ENCODE results near the gene ARL8A.
A peak's percentile ranks its signal among the peaks of the same experiment; 100 is the strongest.
"Not testable (repeated sequence)": the region's sequence is repeated elsewhere in the genome, so short reads cannot be mapped to it uniquely, and the experiment has no call there.

ARL8A gene

GRCh38 chr1:202144402-202145067, at the start of gene ARL8A:
Gene ARL8A, minus strand, starts transcription at chr1:202144737. Its CDS starts 165 bp downstream, at chr1:202144572.
- no peaks in the 10 kb centered on the region for H3K9me3 Mint-ChIP-seq (ENCODE audit: low read depth)
- H3K4me3 Mint-ChIP-seq, result peak within 1 kb of the TSS; percentile 97
- H3K36me3 Mint-ChIP-seq, result no peaks in the 10 kb centered on the region
- peak within 1 kb of the TSS; percentile 92 for H3K27ac Mint-ChIP-seq
- H3K4me1 Mint-ChIP-seq (ENCODE audit: low read depth), result peaks cover 33% of the 10 kb centered on the region
- no peaks in the 10 kb centered on the region for H3K27me3 Mint-ChIP-seq

GRCh38 chr1:202194328-202194648, 49.8 kb upstream of the ARL8A start:
- Mint-ChIP-seq H3K36me3 (no peaks in the 10 kb centered on the region), H3K9me3 (ENCODE audit: low read depth) (no peaks in the 10 kb centered on the region), H3K4me3 (no peak overlapping the region), H3K4me1 (ENCODE audit: low read depth) (peaks cover 18% of the 10 kb centered on the region), H3K27me3 (peaks cover 5% of the 10 kb centered on the region), H3K27ac (no peak overlapping the region)

- Mint-ChIP-seq H3K9me3 (ENCODE audit: low read depth) (no peaks in the 10 kb centered on the region), H3K4me3 (peak within 1 kb of the TSS; percentile 20), H3K27ac (no peak within 1 kb of the TSS), H3K4me1 (ENCODE audit: low read depth) (peaks cover 13% of the 10 kb centered on the region), H3K36me3 (no peaks in the 10 kb centered on the region), H3K27me3 (peaks cover 5% of the 10 kb centered on the region)
These were observed 49.2 kb upstream of the ARL8A start, which contains the start of gene LGR6 for GRCh38 chr1:202193614-202194327. Gene LGR6, plus strand, starts transcription at chr1:202193799. Its CDS starts 191 bp downstream, at chr1:202193990.

GRCh38 chr1:202192770-202193613, 48.5 kb upstream of the ARL8A start:
- H3K4me3 Mint-ChIP-seq, result peak overlapping the region; percentile 20
- H3K27me3 Mint-ChIP-seq, result peaks cover 5% of the 10 kb centered on the region
- no peaks in the 10 kb centered on the region for H3K36me3 Mint-ChIP-seq
- H3K4me1 Mint-ChIP-seq (ENCODE audit: low read depth), result peaks cover 6% of the 10 kb centered on the region
- H3K9me3 Mint-ChIP-seq (ENCODE audit: low read depth), result no peaks in the 10 kb centered on the region
- H3K27ac Mint-ChIP-seq, result no peak overlapping the region

DNA sequence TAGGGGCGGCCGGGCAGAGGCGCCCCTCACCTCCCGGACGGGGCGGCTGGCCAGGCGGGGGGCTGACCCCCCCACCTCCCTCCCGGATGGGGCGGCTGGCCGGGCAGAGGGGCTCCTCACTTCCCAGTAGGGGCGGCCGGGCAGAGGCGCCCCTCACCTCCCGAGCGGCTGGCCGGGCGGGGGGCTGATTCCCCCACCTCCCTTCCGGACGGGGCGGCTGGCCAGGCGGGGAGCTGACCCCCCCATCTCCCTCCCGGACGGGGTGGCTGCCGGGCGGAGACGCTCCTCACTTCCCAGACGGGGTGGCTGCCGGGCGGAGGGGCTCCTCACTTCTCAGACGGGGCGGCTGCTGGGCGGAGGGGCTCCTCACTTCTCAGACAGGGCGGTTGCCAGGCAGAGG, 46.9 kb upstream of the ARL8A start:
- not testable (repeated sequence) for H3K4me1 Mint-ChIP-seq (ENCODE audit: low read depth); H3K27ac Mint-ChIP-seq; H3K27me3 Mint-ChIP-seq; H3K4me3 Mint-ChIP-seq; H3K9me3 Mint-ChIP-seq (ENCODE audit: low read depth); H3K36me3 Mint-ChIP-seq

DNA sequence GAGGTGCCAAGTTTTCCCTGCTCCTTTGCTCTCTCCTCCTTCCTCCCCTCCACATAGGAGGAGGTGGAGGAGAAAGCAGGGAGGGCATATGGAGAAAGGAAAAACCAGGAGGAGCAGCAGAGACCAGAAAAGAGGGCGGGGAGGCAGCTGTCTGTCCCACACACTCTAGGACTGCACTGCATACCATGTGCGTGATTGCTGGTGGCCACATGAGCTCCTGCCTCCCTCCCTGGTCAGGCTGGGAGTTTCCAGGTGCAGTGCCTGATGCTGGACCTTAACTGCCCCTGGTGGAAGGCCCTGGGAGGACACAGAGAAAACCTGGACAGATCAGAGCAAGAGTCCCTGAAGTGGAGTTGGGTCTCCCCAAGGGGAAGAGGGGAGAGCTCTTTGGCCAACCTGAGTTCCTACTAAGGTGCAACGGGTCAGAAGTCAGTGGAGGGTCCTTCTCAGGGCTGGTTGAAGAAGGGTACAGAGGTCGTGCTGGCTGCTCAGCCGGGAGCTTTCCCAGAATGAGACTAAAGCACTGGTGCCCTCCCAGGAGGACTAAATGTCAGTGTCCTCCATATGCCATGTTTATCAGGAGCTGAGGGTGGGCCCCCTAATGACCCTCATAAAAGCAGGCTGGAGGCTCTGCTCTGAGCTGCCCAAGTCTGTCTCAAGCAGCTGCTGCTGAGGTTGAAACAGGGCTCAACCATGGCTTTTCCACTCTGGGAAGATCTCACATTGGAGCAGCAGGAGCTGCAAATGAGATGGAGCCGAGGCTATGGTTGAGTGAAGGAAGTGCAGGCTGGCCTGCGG, 45.6 kb upstream of the ARL8A start:
- H3K4me1 Mint-ChIP-seq (ENCODE audit: low read depth), result peaks cover 4% of the 10 kb centered on the region
- no peaks in the 10 kb centered on the region for H3K36me3 Mint-ChIP-seq
- no peaks in the 10 kb centered on the region for H3K9me3 Mint-ChIP-seq (ENCODE audit: low read depth)
- H3K27ac Mint-ChIP-seq, result no peak overlapping the region
- H3K27me3 Mint-ChIP-seq, result peaks cover 4% of the 10 kb centered on the region
- H3K4me3 Mint-ChIP-seq, result no peak overlapping the region

GRCh38 chr1:202189001-202189790, 44.7 kb upstream of the ARL8A start:
- no peak overlapping the region for H3K4me3 Mint-ChIP-seq
- H3K4me1 Mint-ChIP-seq (ENCODE audit: low read depth), result peaks cover 8% of the 10 kb centered on the region
- H3K9me3 Mint-ChIP-seq (ENCODE audit: low read depth), result no peaks in the 10 kb centered on the region
- H3K27ac Mint-ChIP-seq, result no peak overlapping the region
- H3K36me3 Mint-ChIP-seq, result no peaks in the 10 kb centered on the region
- peaks cover 4% of the 10 kb centered on the region for H3K27me3 Mint-ChIP-seq

DNA sequence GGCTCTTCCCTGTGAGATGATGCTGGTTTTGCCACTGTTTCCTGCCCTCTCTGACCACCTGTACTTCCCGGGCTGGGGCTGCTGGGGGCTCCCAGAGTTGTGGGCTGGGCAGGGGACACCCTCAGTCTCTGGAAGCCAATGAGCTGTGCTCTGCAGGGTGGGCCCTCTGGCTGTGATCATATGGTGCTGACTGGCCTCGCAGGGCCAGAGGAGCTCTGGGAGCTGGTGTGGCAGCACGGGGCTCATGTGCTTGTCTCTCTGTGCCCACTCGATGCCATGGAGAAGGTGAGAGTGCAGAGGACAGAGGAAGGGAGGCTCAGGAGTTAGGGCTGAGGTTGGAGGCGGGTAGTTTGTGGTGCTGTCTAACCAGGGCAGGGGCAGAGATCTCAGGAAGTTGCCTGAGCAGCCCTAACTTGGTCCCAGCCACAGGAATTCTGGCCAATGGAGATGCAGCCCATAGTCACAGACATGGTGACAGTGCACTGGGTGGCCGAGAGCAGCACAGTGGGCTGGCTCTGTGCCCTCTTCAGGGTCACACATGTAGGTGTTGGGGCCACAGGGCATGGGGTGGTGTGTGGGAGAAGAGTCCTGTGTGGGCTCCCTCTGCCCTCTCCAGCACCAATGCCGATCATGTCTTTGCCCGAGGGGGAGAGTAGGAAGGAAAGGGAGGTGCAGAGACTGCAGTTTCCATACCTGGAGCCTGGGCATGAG, 43.3 kb upstream of the ARL8A start:
- Mint-ChIP-seq H3K9me3 (ENCODE audit: low read depth) (no peaks in the 10 kb centered on the region), H3K4me3 (no peak overlapping the region), H3K36me3 (no peaks in the 10 kb centered on the region), H3K27me3 (peaks cover 2% of the 10 kb centered on the region), H3K4me1 (ENCODE audit: low read depth) (peaks cover 12% of the 10 kb centered on the region), H3K27ac (no peak overlapping the region)

DNA sequence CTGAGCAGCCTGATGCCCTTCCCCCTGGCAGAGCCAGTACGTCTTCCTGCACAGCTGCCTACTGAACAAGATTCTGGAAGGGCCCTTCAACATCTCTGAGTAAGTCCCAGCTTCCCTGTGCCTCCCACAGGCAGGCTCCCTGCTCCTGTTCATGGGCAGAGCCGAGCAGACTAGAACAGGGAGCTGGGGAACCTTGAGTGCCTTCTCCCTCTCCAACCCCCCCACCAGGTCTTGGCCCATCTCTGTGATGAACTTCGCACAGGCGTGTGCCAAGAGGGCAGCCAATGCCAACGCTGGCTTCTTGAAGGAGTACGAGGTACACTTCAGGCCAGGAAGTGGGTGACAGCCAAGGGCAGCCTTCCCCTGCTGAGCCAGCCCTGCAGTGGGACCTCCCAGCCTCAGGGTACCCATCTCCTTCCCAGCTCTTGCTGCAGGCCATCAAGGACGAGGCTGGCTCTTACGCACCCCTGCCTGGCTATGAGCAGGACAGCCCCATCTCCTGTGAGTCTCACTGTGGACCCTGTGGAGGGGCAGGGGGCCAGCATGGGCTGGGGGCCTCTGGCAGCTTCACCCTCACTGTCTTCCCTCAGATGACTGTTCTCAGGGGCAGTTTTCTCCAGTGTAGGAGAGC, 42.6 kb upstream of the ARL8A start:
- H3K27ac Mint-ChIP-seq, result no peak overlapping the region
- no peak overlapping the region for H3K4me3 Mint-ChIP-seq
- peaks cover 2% of the 10 kb centered on the region for H3K27me3 Mint-ChIP-seq
- H3K36me3 Mint-ChIP-seq, result no peaks in the 10 kb centered on the region
- peaks cover 12% of the 10 kb centered on the region for H3K4me1 Mint-ChIP-seq (ENCODE audit: low read depth)
- no peaks in the 10 kb centered on the region for H3K9me3 Mint-ChIP-seq (ENCODE audit: low read depth)

DNA sequence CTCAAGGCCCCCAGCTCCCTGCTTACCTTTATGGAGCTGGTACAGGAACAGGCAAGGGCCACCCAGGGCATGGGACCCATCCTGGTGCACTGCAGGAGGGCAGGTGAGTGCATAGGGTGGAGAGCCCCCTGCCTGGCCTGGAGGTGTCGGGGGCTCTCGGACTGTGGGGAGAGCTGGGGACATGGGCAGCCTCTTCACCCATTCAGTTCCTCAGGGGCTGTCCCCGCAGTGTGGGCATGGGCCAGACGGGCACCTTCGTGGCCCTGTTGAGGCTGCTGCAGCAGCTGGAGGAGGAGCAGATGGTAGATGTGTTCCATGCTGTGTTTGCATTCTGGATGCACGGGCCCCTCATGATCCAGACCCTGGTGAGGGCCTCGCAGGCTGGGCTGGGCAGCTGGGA, 41.8 kb upstream of the ARL8A start:
- peaks cover 12% of the 10 kb centered on the region for H3K4me1 Mint-ChIP-seq (ENCODE audit: low read depth)
- H3K36me3 Mint-ChIP-seq, result no peaks in the 10 kb centered on the region
- no peak overlapping the region for H3K27ac Mint-ChIP-seq
- no peaks in the 10 kb centered on the region for H3K9me3 Mint-ChIP-seq (ENCODE audit: low read depth)
- H3K4me3 Mint-ChIP-seq, result no peak overlapping the region
- H3K27me3 Mint-ChIP-seq, result peaks cover 2% of the 10 kb centered on the region

DNA sequence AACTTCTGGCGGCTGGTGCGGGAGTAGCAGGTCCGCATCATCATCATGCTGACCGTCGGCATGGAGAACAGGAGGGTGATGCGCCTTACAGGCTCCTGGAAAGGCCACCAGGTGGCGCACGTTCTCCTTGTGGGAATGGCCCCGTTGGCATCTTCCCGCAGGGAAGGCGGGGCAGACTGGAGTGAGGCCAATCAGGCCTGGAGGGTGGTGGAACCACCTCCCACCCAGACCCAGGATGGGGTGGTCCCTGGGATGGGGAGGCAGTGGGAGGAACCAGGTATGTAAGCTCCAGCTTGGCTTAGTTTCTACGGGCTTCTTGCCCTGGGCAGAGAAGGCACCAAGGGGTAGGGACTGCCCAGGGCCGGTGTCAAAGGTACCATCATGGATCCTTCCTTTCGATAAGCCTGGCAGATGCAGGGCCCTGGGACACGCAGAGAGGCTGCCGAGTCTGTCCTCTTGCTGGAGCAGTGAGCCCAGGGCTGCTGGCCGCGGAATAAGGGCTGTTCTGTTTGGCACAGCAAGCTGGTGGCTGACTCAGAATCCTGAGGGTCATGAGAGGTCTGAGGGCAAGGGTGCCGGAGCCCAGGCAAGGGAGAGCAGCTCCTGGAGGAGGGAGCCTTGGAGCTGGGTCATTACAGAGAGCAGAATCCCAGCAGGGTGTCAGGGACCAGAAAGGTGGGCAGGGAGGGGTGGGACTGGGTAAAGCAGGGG, 40.4 kb upstream of the ARL8A start:
- Mint-ChIP-seq H3K9me3 (ENCODE audit: low read depth) (no peaks in the 10 kb centered on the region), H3K27ac (no peak overlapping the region), H3K27me3 (peaks cover 2% of the 10 kb centered on the region), H3K36me3 (no peaks in the 10 kb centered on the region), H3K4me3 (no peak overlapping the region), H3K4me1 (ENCODE audit: low read depth) (peaks cover 12% of the 10 kb centered on the region)

- H3K36me3 Mint-ChIP-seq, result no peaks in the 10 kb centered on the region
- no peaks in the 10 kb centered on the region for H3K9me3 Mint-ChIP-seq (ENCODE audit: low read depth)
- no peak overlapping the region for H3K27ac Mint-ChIP-seq
- H3K4me1 Mint-ChIP-seq (ENCODE audit: low read depth), result peaks cover 12% of the 10 kb centered on the region
- no peak overlapping the region for H3K4me3 Mint-ChIP-seq
- H3K27me3 Mint-ChIP-seq, result peaks cover 2% of the 10 kb centered on the region
These were observed 37.7 kb upstream of the ARL8A start for GRCh38 chr1:202182040-202182877.
